Epithelial cell of esophagus (primary cell): ENCODE measurements around the gene ALDH3B1.

Source experiments
- DNase-seq: peaks from one replicate; pipeline ENCODE4 v3.0.0; 2010; ENCODE audit warnings: low read depth
- H3K4me3 ChIP-seq: 2 replicates; pipeline ENCODE4 v1.5.1; 2011; ENCODE audit warnings: mild to moderate bottlenecking, low read length, control low read depth
- CTCF ChIP-seq: IDR thresholded peaks from 2 replicates; pipeline ENCODE4 v1.5.1; 2011; ENCODE audit warnings: low read depth, mild to moderate bottlenecking, low read length, control low read depth, inconsistent platforms; ENCODE audit not compliant: insufficient read depth; ENCODE audit errors: missing control alignments

The ALDH3B1 gene

GRCh38 chr11:68071281-68072048 lies 61.3 kb downstream of the ALDH3B1 start:
- no peak for TF ChIP-seq CTCF
- no peak overlapping the region for H3K4me3 ChIP-seq
- DNase-seq: no peak

- DNase-seq: no peak
- no peak for TF ChIP-seq CTCF
These were observed 64.6 kb downstream of the ALDH3B1 start for GRCh38 chr11:68074584-68075352.

GRCh38 chr11:68076371-68077042 lies 66.4 kb downstream of the ALDH3B1 start:
- no peak for TF ChIP-seq CTCF
- H3K4me3 ChIP-seq: no peak overlapping the region
- no peak for DNase-seq

More at GRCh38 chr11:68074584-68075352, 64.6 kb downstream of the ALDH3B1 start:
- H3K4me3 ChIP-seq: no peak overlapping the region

GRCh38 chr11:68077617-68078582 lies 67.8 kb downstream of the ALDH3B1 start:
- H3K4me3 ChIP-seq: no peak overlapping the region
- TF ChIP-seq CTCF: no peak
- peak; percentile 25 for DNase-seq
